UCSD-AML1 (cell line): ENCODE measurements around the gene PABPN1L.

Source experiments
- DNase-seq: peaks from one replicate; lab custom pipeline; 2025; ENCODE audit not compliant: unreplicated experiment; lab: John Stamatoyannopoulos, UW

Gene PABPN1L, protein sequence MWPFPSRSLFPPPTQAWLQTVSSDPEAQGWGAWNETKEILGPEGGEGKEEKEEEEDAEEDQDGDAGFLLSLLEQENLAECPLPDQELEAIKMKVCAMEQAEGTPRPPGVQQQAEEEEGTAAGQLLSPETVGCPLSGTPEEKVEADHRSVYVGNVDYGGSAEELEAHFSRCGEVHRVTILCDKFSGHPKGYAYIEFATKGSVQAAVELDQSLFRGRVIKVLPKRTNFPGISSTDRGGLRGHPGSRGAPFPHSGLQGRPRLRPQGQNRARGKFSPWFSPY

DNA sequence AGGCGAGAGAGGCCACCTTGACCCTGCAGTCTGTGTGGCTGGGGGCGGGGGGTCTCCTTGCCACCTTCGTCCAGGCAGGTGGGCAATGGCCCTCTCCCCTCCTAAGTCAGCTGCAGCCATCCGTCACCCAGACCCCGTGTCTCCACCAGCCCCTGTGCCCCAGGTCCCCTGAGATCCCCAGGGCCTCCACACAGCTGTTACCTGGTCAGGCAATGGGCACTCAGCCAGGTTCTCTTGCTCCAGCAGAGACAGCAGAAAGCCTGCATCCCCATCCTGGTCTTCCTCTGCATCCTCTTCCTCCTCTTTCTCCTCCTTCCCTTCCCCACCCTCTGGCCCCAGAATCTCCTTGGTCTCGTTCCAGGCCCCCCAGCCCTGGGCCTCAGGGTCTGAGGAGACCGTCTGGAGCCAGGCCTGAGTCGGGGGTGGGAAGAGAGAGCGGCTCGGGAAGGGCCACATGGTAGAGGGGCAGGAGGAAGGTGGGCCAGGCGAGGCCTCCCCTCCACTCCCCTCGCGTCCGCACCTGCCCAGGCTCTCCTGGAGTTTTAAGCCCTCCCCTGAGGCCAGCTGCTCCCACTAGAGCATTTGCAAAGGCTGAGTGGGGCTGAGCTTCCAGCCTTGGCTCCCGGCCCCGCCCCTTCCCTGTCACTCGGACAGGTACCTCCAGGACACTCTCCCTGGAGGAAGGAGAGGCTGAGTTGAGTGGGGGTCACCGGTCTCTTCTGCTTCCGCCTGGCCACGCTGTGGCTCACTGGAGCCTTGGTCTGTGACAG lies at the start of gene PABPN1L:
PABPN1L (minus strand) TSS at position 510 of the 770 bp plus-strand sequence; CDS start at position 456, 54 bp downstream.
- DNase-seq, result no peak

DNA sequence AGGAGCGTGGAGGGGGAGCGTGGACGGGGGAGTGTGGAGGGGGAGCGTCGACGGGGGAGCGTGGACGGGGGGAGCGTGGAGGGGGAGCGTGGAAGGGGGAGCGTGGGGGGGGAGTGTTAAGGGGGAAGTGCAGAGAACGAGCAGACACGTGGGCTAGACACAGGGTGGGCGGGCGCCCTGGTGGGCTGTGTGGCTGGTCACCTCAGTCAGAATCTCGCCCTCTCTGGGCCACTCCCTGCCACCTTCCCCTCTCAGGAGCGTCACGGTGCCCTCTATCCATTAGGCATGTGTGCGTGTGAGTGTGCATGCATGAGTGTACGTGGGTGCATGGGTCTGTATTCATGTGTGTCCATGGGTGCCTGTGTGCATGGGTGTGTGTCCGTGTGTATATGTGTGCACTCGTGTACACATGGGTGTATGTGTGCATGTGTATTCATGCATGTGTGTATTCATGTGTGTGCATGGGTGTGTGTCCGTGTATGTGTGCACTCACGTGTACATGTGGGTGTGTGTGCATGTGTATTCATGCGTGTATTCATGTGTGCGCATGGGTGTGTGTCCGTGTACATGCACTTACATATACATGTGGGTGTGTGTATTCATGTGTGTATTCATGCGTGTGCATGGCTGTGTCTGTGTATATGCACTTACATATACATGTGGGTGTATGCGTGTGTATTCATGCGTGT lies 49.3 kb upstream of the PABPN1L start:
- no peak for DNase-seq

DNA sequence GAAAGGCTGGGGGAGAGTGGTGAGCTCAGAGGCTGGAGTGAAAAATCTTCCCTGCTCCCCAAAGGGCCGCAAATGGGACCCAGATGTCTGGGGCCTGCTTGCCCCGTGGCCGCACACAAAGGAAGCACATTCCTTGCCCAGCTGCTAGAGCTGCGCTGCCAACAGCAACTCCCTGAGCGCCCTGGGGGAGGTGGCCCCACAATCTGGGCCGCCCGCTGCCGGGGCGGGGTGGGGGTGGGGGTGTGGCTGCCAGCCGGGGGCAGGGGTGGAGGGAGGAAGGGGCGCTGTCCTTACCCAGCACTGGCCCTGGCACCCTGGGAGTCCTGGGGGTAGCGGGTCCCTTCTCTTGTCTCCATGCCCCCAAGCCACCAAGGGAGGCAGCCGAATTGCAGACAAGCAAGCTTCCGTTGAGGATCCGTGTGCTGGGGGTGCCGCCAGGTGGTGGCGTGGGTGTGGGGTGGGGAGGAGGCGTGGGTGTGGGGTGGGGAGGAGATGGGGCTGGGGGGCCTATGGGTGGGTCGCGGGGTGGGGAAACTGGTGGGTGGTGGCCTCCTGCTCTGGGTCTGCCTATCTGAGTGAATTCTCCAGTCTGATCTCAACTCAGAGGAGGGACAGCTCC lies 48.4 kb upstream of the PABPN1L start:
- no peak for DNase-seq

DNA sequence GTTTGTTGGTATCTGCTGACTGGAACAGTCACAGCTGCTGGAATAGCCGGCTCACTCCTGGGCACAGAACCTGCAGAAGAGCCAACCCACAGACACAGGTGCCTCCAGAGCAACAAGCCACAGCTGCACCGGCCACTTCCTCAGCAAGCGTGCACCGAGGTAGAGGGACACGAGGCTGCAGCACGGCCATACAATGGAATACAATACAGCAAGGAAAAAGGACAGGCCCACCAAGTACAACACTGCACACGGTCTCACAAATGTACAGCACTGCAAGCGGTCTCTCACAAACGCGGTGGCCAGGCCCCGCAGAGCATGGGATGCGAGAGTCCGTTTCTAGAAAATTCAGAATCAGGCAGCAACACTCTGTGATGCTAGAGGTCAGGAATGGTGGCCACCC lies 47.4 kb upstream of the PABPN1L start:
- no peak for DNase-seq

DNA sequence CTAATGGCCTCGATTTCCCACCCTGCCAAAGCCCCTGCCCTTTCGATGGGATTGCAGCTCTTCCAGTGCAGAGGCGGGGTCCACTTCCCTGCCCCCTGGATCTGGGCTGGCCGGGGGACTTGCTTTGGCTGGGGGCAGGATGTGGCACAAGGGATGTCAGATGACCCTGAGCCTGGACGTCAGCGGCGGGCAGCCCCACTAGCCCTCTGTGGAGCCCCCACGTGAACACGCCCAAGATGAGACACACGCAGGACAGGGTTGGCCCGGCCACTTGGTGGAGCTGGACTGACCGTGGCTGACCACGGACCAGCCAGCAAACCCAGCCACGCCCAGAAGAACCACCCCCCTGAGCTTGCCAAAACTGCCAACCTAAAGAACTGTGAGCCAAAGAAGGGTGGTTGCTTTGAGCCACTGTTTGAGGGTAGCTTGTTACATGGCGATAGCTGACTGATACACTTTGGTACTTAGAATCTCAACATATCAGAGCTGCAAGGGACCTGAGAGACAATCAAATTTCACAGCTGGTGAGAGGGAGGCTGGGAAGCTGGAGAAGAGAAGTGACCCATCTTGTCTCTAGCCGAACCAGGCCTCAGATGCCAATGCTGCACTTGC lies 46.6 kb upstream of the PABPN1L start:
- DNase-seq, result no peak

DNA sequence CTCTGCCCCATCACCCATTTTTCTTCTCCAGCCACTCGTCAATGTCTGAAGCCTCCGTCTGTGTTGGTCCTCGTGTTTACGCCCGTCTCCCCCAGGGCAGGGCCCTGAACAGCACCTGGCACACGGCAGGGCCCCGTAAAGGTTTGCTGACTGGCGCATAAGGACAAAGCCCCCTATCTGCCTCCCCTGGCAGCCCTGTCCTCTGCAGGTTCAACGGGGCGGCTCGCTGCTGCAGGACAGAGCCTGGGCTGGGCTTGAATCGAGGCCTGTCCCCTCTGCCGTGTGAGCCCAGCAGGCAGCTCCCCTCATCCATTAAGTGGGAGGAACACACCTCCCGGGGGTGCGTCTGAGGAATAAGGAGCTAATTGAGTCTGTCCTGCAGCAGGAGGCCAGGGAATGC lies 46.1 kb upstream of the PABPN1L start:
- no peak for DNase-seq

DNA sequence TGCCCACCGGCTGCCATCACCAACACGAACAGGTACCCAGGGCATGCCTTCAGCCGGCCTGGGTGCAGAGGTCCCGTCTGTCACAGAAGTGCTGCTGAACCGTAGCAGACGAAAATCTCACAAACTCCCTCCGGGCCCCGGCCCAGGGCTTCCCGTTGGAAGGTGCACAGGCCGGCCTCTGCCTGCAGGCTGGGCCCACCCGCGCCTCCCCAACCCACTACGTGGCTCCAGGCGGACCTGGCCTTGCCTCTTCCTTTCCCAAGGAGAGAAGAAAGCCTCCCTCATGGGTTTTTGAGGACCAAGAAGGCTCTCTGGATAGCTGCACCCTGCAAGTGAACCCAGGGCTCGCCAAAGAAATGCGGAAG lies 45.5 kb upstream of the PABPN1L start:
- no peak for DNase-seq

DNA sequence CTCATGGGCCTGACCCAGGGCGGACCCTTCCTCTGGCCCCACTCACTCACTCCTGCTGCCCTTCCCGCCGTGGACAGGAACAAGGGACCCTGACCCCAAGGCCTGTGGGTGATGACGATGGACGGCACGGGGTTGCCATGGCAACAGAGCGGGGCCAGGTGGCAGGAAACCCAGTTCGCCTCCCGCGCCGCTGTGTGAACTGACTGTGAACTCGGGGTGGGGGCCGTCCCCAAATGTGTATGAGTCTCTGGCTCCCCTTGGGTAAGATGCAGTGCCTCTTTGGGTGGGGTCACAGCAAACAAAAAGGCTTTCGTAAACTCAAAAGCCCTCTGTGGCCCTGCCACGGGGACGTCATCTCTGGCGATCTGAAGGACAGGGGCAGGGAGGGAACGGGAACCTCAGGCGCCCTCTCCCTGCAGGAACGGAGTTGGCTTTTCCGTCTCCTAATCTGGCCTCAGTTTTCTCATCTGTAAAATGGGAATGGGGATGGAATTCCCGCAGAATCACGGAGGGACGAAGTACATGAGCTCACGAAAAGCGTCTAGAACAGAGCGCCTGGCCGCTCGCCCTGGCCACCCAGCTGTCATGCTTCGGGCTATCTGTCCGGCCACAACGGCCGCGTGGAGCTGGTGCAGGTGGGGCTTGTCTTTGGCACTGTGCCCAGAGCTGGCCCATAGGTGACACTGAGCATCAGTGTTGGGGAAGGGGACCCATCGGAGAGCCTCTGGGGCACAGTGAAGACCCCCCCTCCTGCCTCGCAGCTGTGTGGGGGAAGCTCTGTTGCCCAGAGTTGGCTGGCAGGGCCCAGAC lies 44.9 kb upstream of the PABPN1L start:
- no peak for DNase-seq

DNA sequence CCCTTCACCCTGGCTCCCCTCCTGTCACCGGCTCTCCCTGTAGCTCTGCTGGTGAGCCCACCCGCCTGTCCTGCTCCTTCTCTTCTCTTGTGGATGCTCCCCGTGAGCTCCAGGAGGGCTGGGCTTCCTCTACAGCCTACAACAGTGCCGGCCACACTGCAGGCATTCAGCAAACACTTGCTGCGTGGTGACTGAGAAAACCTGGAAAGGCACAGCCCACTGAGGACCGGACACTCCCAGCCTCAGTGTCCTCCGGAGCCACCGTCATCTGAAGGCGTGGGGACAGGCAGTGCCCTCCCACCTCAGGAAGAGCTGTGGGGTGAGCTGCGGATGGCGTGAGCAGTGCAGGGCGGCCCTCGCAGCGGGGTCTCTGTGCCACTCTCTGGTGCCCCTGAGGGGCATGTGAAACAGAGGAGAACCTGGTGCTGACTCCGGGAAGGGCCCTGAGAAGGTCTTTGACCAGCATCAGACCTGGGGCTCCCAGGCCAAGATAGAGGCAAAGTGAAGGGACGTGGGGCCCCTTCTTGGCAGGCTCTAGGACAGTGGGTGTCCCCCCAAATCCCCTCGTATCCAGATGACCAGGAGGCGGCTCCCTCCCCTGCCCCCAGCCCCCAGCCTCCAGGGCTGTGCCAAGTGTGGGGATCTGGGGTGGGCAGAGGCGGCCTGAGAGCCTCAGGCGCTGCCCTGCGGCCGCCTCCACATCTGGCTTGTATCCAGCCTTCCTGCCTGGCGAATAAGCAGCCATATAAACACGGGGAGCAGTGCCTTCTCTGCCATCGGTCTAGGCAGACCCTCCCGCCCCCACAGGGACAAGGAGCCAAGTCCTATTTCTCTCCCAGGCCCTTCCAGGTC lies 44.0 kb upstream of the PABPN1L start:
- DNase-seq, result no peak

DNA sequence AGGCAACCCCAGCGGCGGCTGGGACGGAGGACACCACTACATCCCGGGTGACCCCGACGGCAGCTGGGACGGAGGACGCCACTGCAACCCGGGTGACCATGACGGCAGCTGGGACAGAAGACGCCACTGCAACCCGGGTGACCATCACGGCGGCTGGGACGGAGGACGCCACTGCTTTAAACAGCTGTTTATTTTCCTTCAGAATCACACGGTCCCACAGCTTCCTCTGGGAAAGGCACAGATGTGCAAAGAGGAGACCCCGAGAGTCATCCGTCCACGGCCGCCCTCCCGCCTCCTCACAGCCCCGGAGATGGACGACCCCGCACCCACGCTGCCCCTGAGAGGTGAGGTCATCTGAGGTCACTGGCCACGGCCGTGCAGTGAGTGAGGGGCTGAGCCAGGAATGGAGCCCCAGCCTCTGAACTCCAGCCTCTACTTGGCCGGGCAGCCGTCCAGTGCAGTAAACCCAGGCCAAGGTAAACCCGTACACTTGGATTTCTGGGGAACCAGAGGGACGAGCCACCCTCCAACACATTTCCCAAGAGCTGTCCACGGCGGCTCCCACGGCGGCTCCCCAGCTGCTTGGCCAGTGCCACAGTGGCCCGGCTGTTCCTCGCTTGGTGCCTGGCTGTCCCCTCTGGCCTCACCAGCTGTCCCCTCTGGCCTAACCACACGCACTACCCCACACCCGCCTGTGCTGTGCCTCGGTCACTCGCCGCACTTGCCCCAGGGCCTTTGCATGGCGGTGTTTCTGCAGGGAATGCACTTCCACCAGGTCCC lies 43.2 kb upstream of the PABPN1L start:
- no peak for DNase-seq

DNA sequence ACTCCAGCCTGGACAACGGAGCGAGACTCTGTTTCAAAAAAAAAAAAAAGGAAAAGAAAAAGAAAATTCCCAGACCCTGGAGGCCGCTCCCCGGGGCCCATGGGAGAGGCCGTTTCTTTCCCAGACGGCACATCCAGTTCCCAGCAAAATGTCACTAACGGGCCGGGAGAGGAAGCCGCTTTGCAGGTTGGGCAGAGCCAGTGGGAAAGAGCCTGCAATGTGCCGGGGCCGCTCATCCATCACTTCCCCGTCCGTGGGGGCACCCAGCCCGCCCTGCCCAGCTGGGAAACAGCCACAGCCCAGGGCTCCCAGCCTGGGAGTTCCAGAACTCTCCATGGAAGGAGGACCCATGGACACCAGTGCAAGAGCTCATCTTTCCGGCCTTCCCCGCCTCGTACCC lies 41.8 kb upstream of the PABPN1L start:
- no peak for DNase-seq

DNA sequence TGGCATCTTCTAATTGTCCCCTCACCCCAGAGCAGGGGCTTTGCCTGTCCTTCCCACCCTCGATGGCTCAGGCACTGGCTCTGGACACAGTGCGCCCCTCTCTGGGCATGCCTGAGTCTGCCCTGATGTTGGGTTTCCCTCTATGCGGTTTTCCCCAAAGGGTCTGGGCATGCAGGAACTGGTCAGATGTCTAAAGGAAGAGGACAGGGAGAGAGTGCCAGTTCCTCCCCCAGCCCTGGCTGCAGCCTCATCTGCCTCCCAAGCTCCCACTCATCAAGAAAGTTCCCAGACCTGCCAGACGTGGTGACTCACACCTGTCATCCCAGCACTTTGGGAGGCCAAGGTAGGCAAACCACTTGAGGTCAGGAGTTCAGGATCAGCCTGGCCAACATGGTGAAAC lies 41.3 kb upstream of the PABPN1L start:
- no peak for DNase-seq

DNA sequence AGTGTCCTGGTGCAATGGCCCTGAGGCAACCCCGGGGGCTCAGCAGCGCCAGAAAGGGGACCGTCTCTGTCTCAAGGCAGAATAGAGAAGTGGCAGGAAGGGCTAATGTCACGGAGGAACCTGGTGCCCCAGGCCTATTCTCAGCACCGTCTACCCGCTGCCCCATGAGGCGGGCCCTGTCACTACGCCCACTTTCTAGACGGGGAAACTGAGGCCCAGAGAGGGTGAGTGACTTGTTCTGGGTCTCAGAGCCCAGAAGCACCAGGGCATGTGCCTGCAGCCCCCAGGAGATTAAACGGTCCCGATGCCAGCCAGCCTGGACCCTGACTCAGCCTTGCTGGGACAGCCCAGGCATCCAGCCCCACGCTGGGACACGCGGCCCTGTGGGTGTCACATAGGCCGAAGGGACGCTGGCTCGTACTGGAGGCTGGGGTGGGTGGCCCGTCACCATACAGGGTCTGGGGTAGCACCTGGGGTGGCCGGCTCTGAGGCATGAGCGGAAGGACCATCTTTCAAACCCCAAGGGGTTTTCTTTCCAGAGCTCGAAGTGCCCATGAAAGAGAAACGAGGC lies 40.2 kb upstream of the PABPN1L start:
- no peak for DNase-seq

DNA sequence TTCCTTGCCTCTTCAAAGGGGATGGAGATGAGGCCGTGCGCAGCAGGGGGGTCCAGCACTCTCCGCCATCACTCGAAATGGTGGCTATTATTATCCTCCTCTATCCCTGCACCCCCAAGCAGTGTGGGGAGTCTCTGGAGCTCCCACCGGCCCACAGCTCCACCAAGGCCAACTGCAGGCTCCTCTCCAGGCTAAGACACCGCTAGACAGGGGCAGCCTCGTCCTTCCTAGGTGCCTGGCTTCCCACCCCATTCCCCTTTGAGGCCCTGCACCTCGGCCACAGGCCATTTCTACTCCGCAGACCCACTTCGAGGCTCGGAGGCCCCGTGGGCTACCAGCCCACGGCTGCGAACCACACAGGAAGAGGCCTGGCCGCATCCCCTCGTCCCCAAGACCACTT lies 39.6 kb upstream of the PABPN1L start:
- no peak for DNase-seq

DNA sequence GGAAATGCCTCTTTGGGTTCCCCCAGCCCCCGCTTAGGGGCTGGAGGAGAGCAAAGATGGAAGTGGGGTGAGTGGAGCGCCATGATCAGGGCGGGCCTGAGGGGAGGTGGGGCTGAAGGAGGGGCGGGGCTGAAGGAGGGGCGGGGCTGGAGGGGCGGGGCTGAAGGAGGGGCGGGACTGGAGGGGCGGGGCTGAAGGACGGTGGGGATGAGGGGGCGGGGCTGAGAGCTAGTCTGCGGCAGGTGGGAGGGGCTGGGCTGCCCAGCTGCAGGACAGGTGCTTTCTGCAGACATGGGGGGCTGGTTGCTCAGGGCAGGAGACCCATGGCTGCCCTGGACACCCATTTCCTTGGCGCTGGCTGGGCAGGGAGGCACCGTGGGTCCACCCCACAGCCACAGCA lies 39.1 kb upstream of the PABPN1L start:
- DNase-seq, result no peak

DNA sequence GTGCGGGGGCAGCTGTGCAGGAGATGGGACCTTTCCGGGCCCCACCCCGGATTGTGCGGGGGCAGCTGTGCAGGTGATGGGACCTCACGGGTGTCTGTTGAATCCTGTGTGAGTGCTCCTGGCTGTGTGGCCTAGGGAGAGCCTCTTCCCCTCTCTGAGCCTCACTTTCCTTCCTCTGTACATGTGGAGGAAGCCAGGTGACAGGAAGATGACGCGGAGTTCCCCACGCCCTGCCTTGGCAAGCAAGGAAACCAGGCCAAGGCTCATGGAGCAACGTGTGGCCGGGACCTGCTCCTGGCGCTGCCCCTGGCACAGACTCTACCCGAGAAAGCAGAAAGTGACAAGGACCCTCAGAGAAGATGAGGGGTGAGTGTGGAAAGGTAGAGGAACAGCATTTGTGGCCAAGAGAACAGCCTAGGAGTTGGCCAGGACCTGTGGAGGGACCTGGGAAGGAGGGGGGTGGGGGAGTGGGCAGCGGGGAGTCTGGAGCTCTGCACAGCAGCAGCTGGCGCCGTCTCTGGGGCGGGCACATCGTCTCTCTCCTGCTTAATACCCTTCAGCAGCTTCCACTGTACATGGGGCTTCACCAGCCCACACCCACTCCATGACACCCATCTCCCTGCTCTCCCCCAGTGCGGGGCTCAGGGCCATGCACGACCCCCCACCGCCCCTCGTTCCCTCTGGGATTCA lies 38.4 kb upstream of the PABPN1L start:
- no peak for DNase-seq

DNA sequence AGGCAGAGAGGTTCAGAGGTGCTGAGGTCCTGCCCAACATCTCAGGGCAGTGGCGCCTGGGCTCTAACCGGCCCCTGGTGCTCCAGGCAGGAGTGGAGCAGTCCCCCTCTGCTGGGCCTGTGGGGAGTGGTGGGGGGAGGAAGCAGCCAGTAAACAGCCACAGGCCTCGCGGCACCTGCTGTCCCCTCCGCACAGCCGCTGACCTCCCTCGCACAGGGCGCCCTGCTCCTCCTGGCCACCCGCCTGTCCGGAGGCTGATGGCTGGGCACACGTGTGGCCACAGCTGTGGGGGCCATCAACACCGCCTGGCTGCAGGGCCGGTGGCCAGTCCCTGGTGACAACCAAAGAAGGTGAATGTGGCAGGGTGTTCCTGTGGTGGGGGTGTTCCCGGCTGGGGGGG lies 36.8 kb upstream of the PABPN1L start:
- no peak for DNase-seq

DNA sequence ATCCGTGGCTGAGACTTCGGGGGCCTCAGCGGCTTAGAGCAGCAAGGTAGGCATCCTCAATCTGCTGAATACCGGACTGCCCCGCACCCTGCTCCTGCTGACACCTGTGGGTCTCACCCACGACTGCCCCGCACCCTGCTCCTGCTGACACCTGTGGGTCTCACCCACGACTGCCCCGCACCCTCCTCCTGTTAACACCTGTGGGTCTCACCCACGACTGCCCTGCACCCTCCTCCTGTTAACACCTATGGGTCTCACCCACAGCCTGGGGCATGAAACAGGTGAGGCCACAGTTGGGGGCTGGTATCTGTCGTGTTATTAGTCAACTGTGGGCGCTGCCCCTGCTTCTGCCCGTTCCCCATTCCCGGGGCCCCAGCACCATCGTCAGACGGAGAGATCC lies 36.3 kb upstream of the PABPN1L start:
- no peak for DNase-seq
